HG03457 (cell line): ENCODE data around the gene ZFP36.
"Not testable (repeated sequence)": the region's sequence is repeated elsewhere in the genome, so short reads cannot be mapped to it uniquely, and the experiment has no call there.

Experiments
- ATAC-seq: cut with Tn5 transposase; IDR thresholded peaks from one replicate; pipeline ENCODE4 v1.9.1; 2021; ENCODE audit warnings: moderate number of reproducible peaks; ENCODE audit not compliant: unreplicated experiment

ZFP36 gene, protein sequence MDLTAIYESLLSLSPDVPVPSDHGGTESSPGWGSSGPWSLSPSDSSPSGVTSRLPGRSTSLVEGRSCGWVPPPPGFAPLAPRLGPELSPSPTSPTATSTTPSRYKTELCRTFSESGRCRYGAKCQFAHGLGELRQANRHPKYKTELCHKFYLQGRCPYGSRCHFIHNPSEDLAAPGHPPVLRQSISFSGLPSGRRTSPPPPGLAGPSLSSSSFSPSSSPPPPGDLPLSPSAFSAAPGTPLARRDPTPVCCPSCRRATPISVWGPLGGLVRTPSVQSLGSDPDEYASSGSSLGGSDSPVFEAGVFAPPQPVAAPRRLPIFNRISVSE

GRCh38 chr19:39406656-39407409 is at the start of gene ZFP36:
Gene ZFP36, plus strand, starts transcription at chr19:39406847. Its CDS starts 58 bp downstream, at chr19:39406905.
- ATAC-seq, result no peak

- no peak for ATAC-seq
These were observed 47.6 kb upstream of the ZFP36 start for GRCh38 chr19:39359026-39359425.

DNA sequence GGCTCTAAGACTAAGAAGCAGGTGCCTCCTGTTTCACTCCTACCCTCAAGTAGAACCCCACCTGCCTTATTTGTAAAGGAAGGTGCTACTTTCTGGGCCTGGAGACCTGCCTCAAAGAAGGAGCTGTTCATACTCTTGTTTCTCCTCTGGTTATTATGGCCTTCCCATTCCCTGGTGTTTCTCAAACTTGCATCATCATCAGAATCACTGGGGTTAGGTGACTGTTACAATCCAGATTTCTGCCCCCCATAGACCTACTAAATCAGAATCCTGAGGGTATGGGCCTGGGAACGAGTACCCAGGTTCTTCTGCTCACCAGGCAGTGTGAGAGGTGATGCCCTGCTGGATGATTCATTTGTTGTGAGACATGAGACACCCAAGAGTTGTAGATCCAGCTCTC is 46.0 kb upstream of the ZFP36 start:
- ATAC-seq, result no peak

DNA sequence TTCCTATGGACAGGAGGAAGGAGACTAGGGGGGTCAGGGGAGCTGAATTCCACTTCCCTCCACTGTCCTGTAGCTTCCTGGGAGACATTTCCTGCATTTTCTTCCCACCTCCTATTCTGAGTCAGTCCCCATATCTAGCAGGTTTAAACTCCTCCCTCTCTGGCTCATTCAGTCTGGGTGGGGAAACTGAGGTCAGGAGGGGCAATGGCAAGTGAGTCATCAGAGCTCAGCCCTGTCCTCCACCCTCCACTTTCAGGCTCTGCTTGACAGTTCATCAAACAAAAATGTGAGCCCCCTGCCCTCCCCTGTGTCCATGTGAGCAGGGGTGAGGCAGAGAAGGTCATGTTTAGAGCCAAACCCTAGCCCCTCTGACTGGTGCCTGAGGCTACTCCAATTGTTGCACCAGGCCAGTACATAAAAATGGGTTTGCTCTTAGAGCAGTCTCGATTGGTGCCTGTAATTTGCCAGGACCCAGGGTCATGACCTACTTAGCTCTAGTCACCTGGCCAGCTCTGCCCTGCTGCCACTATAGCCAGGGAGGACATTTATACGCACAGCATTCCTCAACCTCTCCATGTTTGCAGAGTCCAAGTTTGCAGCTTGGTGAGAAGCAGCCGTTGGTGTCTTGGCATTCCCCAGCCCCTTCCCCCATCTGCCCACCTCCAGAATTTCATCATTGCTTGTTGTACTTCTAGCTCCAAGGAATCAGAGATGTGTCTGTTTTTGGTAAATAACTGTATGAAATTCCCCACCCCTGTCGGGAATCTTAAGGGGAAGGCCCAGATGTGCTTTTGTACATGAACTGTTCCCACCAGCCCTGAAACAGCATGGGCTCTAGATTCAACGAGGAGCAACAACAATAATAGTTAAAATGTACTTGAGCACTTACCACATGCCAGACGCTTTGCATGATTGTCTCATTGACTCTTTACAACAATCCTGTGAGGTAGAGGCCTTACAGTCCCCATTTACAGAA is 43.7 kb upstream of the ZFP36 start:
- ATAC-seq, result no peak

- ATAC-seq, result no peak
These were observed 42.7 kb upstream of the ZFP36 start for GRCh38 chr19:39363901-39364457.

DNA sequence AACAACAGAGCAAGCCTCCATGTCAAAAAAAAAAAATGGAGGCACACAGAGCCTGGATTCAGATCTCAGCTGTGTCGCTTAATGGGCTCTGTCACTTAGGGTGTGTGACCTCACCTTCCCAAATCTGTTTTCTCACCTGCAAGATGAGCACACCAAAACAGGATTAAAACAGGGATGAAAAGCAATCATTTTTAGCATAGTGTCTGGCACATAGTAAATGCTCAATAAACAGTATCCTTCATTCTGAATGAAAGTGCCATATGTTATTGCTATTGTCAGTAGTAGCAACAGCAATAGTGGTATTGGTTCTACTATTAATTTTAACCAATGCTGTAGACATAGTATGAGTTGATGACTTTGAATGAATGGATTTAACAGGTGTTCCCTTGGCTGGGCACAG is 41.1 kb upstream of the ZFP36 start:
- no peak for ATAC-seq

GRCh38 chr19:39369200-39369599 is 37.4 kb upstream of the ZFP36 start:
- no peak for ATAC-seq

- ATAC-seq, result no peak
These were observed 35.9 kb upstream of the ZFP36 start for GRCh38 chr19:39370735-39371134.

DNA sequence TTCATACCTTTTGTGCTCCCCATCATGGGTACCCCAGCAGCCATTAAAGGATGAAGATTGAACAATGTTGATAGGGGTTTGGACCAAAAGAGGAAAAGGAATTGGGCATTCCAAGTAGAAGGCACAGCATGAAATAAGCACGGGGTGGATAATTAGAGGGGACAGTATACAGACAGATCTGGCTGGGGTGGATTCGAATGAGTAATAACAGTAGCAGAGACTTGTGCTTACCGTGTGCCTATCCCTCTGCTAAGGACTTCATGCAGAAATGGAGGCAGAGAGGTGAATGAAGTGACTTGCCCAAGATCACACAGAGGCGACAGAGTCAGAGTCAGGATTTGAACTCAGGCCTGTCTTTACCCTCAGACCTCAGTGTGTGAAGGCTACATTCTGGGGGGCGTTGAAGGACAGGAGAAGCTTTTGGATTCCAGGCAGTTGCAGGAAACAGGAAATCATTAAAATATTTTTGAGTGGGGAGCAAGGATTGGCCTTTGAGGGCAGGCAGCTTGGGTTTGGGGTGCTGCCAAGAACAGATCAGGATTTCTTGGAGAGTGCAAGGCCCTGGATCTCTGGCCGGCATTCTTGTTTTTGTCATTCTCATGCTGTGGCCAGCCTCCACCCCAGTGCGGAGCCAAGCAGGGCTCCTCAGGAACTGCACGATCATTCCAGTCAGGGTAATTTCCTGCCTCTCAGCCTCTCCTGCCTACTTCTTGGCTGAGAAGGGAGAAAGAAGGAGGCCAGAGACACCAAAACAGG is 34.4 kb upstream of the ZFP36 start:
- no peak for ATAC-seq

DNA sequence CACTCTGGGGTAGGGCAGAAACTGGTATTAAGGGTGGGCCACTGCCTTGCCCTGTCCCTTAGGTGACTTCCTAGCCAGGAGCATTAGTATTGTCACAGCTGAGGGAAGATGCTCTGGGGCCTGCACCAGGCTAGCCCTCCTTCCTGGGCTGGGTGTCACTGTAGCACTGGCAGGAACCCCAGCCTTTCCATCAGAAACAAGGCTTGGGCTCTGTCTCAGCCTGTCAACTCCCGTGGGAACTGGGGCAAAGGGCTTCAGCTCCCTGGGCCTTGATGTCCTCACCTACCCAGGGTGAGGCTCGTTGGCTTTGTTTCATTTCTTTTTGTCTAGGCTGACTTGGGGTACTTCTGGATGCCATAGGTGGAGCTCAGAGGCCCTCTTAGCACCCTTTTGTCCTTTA is 33.7 kb upstream of the ZFP36 start:
- no peak for ATAC-seq

- no peak for ATAC-seq
These were observed 30.7 kb upstream of the ZFP36 start for GRCh38 chr19:39375929-39376328.

GRCh38 chr19:39377373-39378362 is 29.0 kb upstream of the ZFP36 start:
- ATAC-seq, result no peak

GRCh38 chr19:39379366-39379765 is 27.3 kb upstream of the ZFP36 start:
- not testable (repeated sequence) for ATAC-seq

DNA sequence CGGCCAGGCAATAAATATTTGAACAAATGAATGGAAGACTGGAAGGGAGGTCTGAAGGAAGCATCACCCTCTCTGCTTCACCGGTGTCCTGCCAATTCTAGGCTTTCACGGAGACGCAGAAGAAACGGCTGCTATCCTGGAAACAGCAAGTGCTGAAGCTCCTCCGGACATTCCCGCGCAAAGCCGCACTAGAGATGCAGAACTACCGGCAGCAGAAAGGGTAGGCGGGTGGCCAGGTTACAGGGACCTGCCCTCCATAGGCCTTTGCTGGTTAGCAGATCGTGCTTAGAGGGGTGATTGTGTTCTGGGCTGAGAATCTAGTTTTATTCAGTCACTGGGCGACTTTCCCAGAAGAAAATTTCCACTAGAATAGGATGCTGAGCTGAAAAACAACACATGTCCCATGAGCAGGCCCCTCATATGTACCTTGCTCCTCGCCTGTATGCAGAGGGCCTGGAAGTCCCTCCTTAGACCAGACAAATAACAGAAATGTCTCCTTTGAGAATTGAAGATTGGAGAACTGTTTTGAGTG is 26.7 kb upstream of the ZFP36 start:
- no peak for ATAC-seq

DNA sequence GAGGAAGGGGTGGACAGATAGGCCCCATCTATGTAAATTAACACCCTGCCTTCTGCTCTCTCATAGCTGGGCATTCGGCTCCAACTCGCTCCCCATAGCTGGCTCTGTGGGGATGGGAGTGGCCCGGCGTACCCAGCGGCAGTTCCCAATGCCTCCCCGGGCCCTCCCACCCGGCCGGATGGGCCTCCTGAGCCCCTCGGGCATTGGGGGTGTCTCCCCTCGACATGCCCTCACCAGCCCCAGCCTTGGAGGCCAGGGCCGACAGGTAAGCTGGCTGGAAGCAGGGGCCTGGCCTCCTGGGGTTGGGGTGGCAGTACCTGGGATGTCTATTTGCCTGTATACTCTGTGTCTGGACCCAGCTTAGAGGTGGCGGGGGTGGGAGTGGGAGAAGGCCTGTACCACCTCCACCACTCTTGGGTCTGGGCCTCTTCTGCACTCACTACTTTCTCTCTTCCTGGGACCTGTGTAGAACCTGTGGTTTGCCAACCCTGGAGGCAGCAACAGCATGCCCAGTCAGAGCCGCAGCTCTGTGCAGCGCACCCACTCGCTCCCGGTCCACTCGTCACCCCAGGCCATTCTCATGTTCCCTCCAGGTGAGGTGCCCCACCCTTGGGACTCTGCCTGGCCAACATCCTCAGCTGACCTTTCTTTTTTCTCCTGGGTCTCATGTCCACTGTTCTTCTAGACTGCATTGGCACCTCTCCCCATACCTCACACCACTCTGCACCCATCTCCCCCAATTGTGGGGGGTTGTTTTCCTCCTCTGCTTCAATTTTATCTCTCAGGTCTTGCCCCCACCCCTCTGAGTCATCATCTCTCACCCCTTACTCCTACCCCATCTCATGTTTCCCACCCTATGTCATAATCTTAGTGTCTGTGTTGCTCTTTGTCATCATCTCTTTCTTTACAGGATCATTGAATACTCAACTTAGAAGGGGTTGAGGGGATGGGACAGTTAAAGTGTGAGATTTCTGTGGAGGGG is 25.8 kb upstream of the ZFP36 start:
- ATAC-seq, result no peak

DNA sequence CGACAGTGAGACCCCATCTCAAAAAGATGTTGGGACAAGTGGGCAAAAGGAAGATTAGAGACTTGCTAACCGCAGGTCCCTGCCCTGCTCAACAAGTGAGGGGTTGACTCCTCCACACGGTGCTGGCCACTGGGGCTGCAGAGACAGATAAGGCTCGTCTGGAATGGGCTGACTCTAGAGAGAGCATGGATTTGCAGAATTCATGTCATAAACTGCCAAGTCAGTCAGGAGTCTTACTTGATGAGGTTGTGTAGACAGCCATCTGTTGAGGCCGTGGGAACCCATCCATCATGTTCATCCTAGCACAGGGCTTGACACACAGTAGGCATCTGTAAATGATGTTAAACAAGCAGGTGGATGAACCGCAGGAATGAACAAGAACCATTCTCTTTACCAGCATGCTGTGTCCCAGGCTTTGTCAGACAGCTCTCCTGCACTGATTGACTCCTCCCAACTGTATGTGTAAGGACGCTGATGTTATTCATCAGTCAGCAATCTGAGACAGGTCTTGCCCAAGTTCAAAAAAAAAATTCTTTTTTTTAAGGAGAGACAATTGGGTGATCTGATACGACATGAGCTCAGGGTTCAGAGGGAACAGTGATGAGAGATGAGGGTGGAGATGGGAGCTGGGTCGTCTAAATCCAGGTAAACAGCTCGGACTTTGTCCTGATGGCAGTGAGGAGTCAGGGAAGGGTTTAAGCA is 24.6 kb upstream of the ZFP36 start:
- ATAC-seq, result no peak
